ENCODE data around the gene POU6F1. TPM values are rescaled to one million over a fixed set of nuclear protein-coding genes. Genes with fewer than 3 reads are reported as not detected.

The POU6F1 gene
- total and polyA plus RNA-seq, 9 of the 15 experiments (the other 6 are each of a cell fraction or from before 2014, with no cell fraction given): 0.14 to 3.3 (median 1.1) TPM

GRCh38 chr12:51218607-51219161 lies 822 bp upstream of the POU6F1 start (continued):
- no peak for TF ChIP-seq ZNF518B (CRISPR knock-in tag; IDR thresholded peaks at IDR 0.05)
- no peak for TF ChIP-seq THAP12 (CRISPR knock-in tag; IDR thresholded peaks at IDR 0.05)
- TF ChIP-seq SUPT5H (IDR thresholded peaks at IDR 0.05): 0 out of 2 replicates have a peak, but pooled peaks have one; percentile 33
- 0 out of 2 replicates have a peak, but pooled peaks have one; percentile 29 for TF ChIP-seq HLTF (IDR thresholded peaks at IDR 0.05)
- TF ChIP-seq ZBTB8A (IDR thresholded peaks at IDR 0.05; ENCODE audit: partially characterized antibody): no peak
- TF ChIP-seq MXI1 (IDR thresholded peaks at IDR 0.05; ENCODE audit: low read depth, low read length): no peak
- no peak for TF ChIP-seq NCOA1 (IDR thresholded peaks at IDR 0.05; ENCODE audit: low read depth)
- TF ChIP-seq JUN (IDR thresholded peaks at IDR 0.05; ENCODE audit: borderline replicate concordance, low read depth, low read length): no peak
- TF ChIP-seq JUN (CRISPR knock-in tag; IDR thresholded peaks at IDR 0.05; ENCODE audit: borderline replicate concordance): no peak
- no peak for TF ChIP-seq ZZZ3 (IDR thresholded peaks at IDR 0.05)
- no peak for TF ChIP-seq THRAP3 (IDR thresholded peaks at IDR 0.05; ENCODE audit: borderline replicate concordance)
- no peak for TF ChIP-seq MAFK (IDR thresholded peaks at IDR 0.05; ENCODE audit: low read length)
- TF ChIP-seq RB1 (IDR thresholded peaks at IDR 0.05; ENCODE audit: low read depth): no peak
- no peak for TF ChIP-seq MITF (IDR thresholded peaks at IDR 0.05)
- TF ChIP-seq ZFP36 (IDR thresholded peaks at IDR 0.05; ENCODE audit: low read depth, low read length, partially characterized antibody): no peak
- no peak for TF ChIP-seq ZBTB33 (CRISPR knock-in tag; IDR thresholded peaks at IDR 0.05)
- no peak for TF ChIP-seq GTF3C2 (IDR thresholded peaks at IDR 0.05; ENCODE audit: borderline replicate concordance, extremely low read depth, insufficient read length)

Measured in K562 (cell line).